ENCODE results near the gene IL17RD. TPM values are rescaled to one million over a fixed set of nuclear protein-coding genes. Genes with fewer than 3 reads are reported as not detected.

The IL17RD gene
- total and polyA plus RNA-seq, 2 experiments from 2014 or later, result 10.7 to 104 TPM

DNA sequence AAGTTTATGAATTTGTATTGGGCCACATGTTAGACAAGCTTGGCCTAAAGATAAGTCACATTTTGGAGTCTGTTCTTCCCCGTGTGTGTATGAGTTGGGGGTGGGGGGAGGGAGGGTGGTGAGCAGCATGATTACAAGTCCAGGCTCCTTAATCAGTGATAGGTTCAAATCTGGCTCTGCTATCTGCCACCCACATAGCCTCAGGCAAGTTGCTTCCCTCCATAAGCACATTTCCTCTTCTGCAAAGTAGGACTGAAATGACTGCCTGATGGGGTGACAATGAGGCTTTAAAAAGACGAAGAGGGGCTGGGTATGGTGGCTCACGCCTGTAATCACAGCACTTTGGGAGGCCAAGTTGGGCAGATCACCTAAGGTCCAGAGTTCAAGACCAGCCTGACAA, 105.7 kb downstream of the IL17RD start (continued):
- TF ChIP-seq REST (IDR thresholded peaks at IDR 0.05; ENCODE audit: unreplicated experiment) (no peak), CREB1 (CRISPR knock-in tag; IDR thresholded peaks at IDR 0.05; ENCODE audit: low read depth) (no peak), JUNB (IDR thresholded peaks at IDR 0.05; ENCODE audit: unreplicated experiment) (no peak), EZH2phosphoT487 (IDR thresholded peaks at IDR 0.05; ENCODE audit: unreplicated experiment) (no peak), ZNF114 (CRISPR knock-in tag; IDR thresholded peaks at IDR 0.05) (no peak), STAT1 (IDR thresholded peaks at IDR 0.05; ENCODE audit: unreplicated experiment) (no peak), EZH2 (IDR thresholded peaks at IDR 0.05; ENCODE audit: low read depth, unreplicated experiment) (no peak), CTCF (conservative IDR thresholded peaks at IDR 0.05; ENCODE audit: low read depth in 2 of 2) (no peak), POLR2AphosphoS5 (IDR thresholded peaks at IDR 0.05; ENCODE audit: low read depth) (no peak)

DNA sequence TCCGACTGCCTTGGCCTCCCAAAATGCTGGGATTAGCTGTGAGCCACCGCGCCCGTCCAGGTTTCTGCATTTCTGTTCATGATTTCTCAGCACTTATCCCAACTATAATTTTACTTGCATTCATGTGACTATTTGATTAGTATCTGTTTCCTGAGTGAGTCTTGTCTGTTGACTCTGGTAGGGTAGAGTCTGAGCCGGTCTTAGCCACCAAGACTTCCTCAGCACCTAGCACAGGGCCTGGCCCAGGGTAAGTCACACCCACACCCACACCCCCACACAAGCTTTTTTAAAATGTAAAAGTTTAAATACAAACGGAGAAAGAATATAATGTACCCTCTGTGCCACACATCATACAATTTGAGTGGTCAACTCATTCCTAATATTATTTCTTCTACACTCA, 107.8 kb downstream of the IL17RD start:
- DNase-seq (ENCODE audit: low spot score) (no peak), ATAC-seq (no peak)
- peaks cover 16% of the 10 kb centered on the region for H3K4me1 ChIP-seq (ENCODE audit: insufficient read depth)
- no peaks in the 10 kb centered on the region for H3K27me3 ChIP-seq (ENCODE audit: insufficient read depth)
- no peak overlapping the region for H3K4me2 ChIP-seq
- Mint-ChIP-seq H3K27ac (no peak overlapping the region; the same call in 1 of the 2 replicates), H3K9me3 (no peaks in the 10 kb centered on the region), H3K4me1 (peaks cover 15% of the 10 kb centered on the region), H3K36me3 (ENCODE audit: low read depth) (no peaks in the 10 kb centered on the region), H3K27me3 (ENCODE audit: insufficient read depth, low read depth, poor library complexity) (peaks cover 3% of the 10 kb centered on the region), H3K4me3 (no peak overlapping the region)
- no peak overlapping the region for H2AFZ ChIP-seq
- H3K79me2 ChIP-seq (replicated peaks; ENCODE audit: insufficient read depth), result no peaks in the 10 kb centered on the region
- H4K20me1 ChIP-seq (replicated peaks; ENCODE audit: insufficient read depth), result no peaks in the 10 kb centered on the region
- H3K27ac ChIP-seq (ENCODE audit: low read depth), result no peak overlapping the region; the same call in 1 of the 2 replicates
- no peak overlapping the region for H3K4me3 ChIP-seq
- H3F3A ChIP-seq (replicated peaks; ENCODE audit: low read depth), result no peaks in the 10 kb centered on the region
- H3K9me2 ChIP-seq (ENCODE audit: insufficient read depth), result no peaks in the 10 kb centered on the region
- no peaks in the 10 kb centered on the region for H3K36me3 ChIP-seq (ENCODE audit: insufficient read depth)
- TF ChIP-seq ZNF331 (CRISPR knock-in tag; IDR thresholded peaks at IDR 0.05; ENCODE audit: low read depth), result no peak
- TF ChIP-seq REST (IDR thresholded peaks at IDR 0.05; ENCODE audit: unreplicated experiment), result no peak
- no peak for TF ChIP-seq ZNF114 (CRISPR knock-in tag; IDR thresholded peaks at IDR 0.05)
